ENCODE measurements around the gene TRPC4. TPM values are rescaled to one million over a fixed set of nuclear protein-coding genes. Genes with fewer than 3 reads are reported as not detected.

TRPC4 gene
- total and polyA plus RNA-seq, 7 donors = 0.64 to 11.8 (median 9.4) TPM; not detected in 1

DNA sequence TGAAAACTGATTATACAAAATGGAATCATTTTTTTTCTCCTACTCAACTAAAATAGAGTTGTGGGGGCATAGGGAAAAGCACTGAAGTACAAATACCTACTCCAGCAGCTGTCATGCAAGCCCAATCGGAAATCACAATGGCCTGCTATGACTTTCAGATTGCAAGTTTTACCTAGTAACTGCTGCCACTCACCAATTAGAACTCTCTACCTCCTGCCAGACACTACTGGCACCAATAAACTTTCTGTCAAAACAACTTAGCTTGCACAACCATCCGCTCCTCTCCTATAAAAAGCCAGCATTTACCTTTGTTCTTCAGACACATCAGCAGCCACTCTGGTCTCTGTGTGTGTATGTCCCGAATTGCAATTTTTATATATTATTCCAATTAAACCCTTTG, 9.3 kb upstream of the TRPC4 start:
- Histone ChIP-seq H3K9me3 (no peaks in the 10 kb centered on the region), H3K36me3 (no peaks in the 10 kb centered on the region), H3K4me3 (no peak overlapping the region), H3K27ac (no peak overlapping the region), H3K27me3 (no peaks in the 10 kb centered on the region), H3K4me1 (no peaks in the 10 kb centered on the region)
- no peak for DNase-seq
- 43 to 74% methylated on average over 3 of the region's 3 CpGs for WGBS, 2 donors
- no peak for TF ChIP-seq POLR2AphosphoS5 (IDR thresholded peaks at IDR 0.05)
- no peak for TF ChIP-seq POLR2A (IDR thresholded peaks at IDR 0.05)
- intact Hi-C loops (cut with DNase I) = no loop called here

DNA sequence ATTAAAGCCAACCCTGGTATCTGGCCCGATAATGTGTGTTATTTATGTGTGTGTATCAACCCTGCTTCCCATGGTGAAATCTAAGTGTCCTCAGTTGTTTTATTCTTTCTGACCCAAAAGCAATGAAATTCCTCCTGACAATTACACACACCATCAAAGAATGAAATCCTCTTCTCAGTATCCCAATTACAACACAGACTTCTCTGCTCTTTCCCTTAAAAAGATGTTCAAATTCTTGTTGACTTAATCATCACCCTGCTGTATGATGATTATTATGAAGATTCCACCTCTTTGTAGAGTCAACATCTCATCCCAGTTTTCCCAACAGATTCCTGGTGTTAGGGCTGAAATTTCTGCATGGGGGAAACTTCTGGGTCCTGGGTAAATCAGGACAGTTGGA, 8.9 kb upstream of the TRPC4 start:
- H3K4me3 ChIP-seq = no peak overlapping the region
- H3K4me1 ChIP-seq = no peaks in the 10 kb centered on the region
- TF ChIP-seq EP300 (IDR thresholded peaks at IDR 0.05) (no peak), CTCF (IDR thresholded peaks at IDR 0.05) (no peak), POLR2AphosphoS5 (IDR thresholded peaks at IDR 0.05) (no peak), POLR2A (IDR thresholded peaks at IDR 0.05) (no peak)
- H3K9me3 ChIP-seq = no peaks in the 10 kb centered on the region
- intact Hi-C loops (cut with DNase I) = no loop called here
- no peak for DNase-seq
- H3K27me3 ChIP-seq = no peaks in the 10 kb centered on the region
- 81 to 83% methylated on average over 1 of the region's 1 CpG for WGBS, 2 donors
- no peak overlapping the region for H3K27ac ChIP-seq
- H3K36me3 ChIP-seq = no peaks in the 10 kb centered on the region

GRCh38 chr13:37870895-37871550, 1.5 kb upstream of the TRPC4 start:
- Histone ChIP-seq H3K4me3 (no peak overlapping the region), H3K4me1 (peaks cover 0 to 30% (median 0%) of the 10 kb centered on the region in 4 donors), H3K9me3 (no peaks in the 10 kb centered on the region), H3K27me3 (no peaks in the 10 kb centered on the region), H3K27ac (no peak overlapping the region), H3K36me3 (no peaks in the 10 kb centered on the region)
- DNase-seq = no peak
- intact Hi-C loops (cut with DNase I) = no loop called here
- WGBS, 2 donors = 50 to 56% methylated on average over 10 of the region's 10 CpGs
- no peak for TF ChIP-seq POLR2A (IDR thresholded peaks at IDR 0.05)
- no peak for TF ChIP-seq CTCF (IDR thresholded peaks at IDR 0.05)
- no peak for TF ChIP-seq EP300 (IDR thresholded peaks at IDR 0.05)
- no peak for TF ChIP-seq POLR2AphosphoS5 (IDR thresholded peaks at IDR 0.05)

DNA sequence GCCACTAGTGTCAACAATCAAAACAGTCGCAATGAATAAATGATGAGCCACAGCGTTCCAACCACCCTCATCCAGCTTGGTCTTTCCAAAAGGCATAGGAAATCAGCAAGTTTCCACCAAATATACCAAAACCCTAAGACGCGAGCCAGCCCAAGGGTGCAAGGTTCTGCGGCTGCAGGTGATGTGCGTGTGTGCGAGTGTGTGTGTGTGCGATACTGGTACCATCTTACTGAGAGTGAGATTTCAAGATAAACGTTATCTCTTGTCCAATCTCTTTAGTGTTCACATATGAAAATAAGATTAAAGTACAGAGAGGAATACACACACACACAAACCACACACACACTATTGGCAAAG, 895 bp upstream of the TRPC4 start:
- 58% methylated on average over 9 of the region's 9 CpGs for WGBS, 2 donors
- peak overlapping the region; percentile 62 to 81 (median 73) for H3K4me3 ChIP-seq
- intact Hi-C loops (cut with DNase I) = no loop called here
- H3K4me1 ChIP-seq = peaks cover 0 to 30% (median 0%) of the 10 kb centered on the region in 4 donors
- H3K9me3 ChIP-seq = no peaks in the 10 kb centered on the region
- DNase-seq = no peak
- H3K27me3 ChIP-seq = no peaks in the 10 kb centered on the region
- no peaks in the 10 kb centered on the region for H3K36me3 ChIP-seq
- H3K27ac ChIP-seq = peak overlapping the region in 2 of 4 donors; percentile 79 to 83
- TF ChIP-seq EP300 (IDR thresholded peaks at IDR 0.05) = no peak
- TF ChIP-seq CTCF (IDR thresholded peaks at IDR 0.05) = peak in 1 of 4 experiments; percentile 2
- no peak for TF ChIP-seq POLR2AphosphoS5 (IDR thresholded peaks at IDR 0.05)
- no peak for TF ChIP-seq POLR2A (IDR thresholded peaks at IDR 0.05)

GRCh38 chr13:37869506-37869755, 141 bp downstream of the TRPC4 start:
- no peaks in the 10 kb centered on the region for H3K36me3 ChIP-seq
- H3K4me1 ChIP-seq = peaks cover 0 to 36% (median 2%) of the 10 kb centered on the region in 4 donors
- no peak for TF ChIP-seq POLR2A (IDR thresholded peaks at IDR 0.05)
- no peak for TF ChIP-seq EP300 (IDR thresholded peaks at IDR 0.05)
- TF ChIP-seq CTCF (IDR thresholded peaks at IDR 0.05) = no peak
- no peak for TF ChIP-seq POLR2AphosphoS5 (IDR thresholded peaks at IDR 0.05)
- no peaks in the 10 kb centered on the region for H3K9me3 ChIP-seq
- no peaks in the 10 kb centered on the region for H3K27me3 ChIP-seq
- intact Hi-C loops (cut with DNase I) = loop anchor here (5.0 to 10.0 kb wide), 3 partner anchors 95 to 478 kb away; partner anchors contain the start of gene UFM1
- peak overlapping the region; percentile 62 to 81 (median 73) for H3K4me3 ChIP-seq
- peak overlapping the region in 3 of 4 donors; percentile 72 to 83 (median 79) for H3K27ac ChIP-seq
- WGBS, 2 donors = 3 to 5% methylated on average over 19 of the region's 19 CpGs
- no peak for DNase-seq
